GM18951 (cell line): ENCODE measurements around the gene CARD11.
"Not testable (repeated sequence)": the region's sequence is repeated elsewhere in the genome, so short reads cannot be mapped to it uniquely, and the experiment has no call there.

Source experiments
- POLR2A ChIP-seq: IDR thresholded peaks from 4 replicates; pipeline ENCODE4 v1.6.1; 2011; ENCODE audit warnings: mild to moderate bottlenecking; ENCODE audit not compliant: insufficient read length, insufficient read depth; ENCODE audit errors: extremely low read depth
- in situ Hi-C: fragments of 300-500 bp; cut with MboI; formaldehyde crosslinking; loops from one replicate; pipeline ENCODE4 v1.12.0; 2022; ENCODE audit warnings: low sequenced_read_pairs, mixed read lengths, inconsistent platforms; ENCODE audit not compliant: unreplicated experiment

Gene CARD11

DNA sequence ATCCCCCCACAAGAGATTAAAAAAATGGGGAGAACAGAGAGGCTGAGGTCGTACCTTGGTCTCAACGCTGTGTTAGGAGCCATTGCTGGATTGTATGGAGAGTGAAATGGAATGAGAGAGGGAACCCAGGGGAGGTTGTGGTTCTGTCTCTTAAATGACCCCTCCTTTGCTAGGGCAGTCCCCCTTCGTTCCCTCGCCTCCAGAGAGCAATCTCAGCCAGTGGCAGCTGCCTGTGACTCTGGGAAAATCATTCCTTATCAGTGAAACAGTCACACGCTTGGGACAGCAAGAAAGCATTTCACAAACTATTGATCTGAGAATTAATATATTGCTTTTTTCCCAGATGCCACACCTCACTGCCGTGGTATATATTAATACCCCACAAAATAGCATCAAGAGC lies 12.0 kb upstream of the CARD11 start:
- TF ChIP-seq POLR2A: no peak
- in situ Hi-C loops: no loop called here

DNA sequence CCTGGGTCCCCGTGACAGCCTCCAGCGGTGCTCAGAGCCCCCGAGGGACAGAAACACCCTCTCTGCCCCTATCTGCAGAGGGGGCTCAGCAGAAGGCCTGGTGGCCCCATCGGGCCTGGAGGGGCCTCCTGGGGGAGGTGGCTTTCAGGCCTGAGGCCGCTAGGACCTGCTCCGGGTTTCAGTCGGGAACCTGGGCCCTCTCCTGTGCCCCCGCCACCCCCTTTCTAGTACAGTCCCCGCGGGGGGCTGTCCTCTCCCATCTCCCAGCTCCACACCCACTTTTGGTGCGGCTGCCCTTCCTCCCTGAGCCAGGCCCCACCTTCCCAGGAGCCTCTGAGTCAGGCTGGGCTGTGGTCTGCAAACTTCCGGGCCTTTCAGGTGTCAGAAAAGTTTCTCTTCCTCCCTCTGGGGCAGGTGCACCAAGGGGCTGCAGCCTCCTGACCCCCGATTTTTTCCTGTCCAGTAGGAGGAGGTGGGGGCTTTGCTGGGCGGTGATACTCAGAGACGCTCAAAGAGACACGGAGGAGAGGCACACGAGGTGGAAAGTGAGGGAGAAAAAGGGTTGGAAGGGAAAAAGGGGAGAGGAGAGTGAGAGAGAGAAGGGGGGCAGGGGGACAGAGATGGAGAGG lies 692 bp downstream of the CARD11 start:
- no peak for TF ChIP-seq POLR2A
- in situ Hi-C loops: no loop called here

DNA sequence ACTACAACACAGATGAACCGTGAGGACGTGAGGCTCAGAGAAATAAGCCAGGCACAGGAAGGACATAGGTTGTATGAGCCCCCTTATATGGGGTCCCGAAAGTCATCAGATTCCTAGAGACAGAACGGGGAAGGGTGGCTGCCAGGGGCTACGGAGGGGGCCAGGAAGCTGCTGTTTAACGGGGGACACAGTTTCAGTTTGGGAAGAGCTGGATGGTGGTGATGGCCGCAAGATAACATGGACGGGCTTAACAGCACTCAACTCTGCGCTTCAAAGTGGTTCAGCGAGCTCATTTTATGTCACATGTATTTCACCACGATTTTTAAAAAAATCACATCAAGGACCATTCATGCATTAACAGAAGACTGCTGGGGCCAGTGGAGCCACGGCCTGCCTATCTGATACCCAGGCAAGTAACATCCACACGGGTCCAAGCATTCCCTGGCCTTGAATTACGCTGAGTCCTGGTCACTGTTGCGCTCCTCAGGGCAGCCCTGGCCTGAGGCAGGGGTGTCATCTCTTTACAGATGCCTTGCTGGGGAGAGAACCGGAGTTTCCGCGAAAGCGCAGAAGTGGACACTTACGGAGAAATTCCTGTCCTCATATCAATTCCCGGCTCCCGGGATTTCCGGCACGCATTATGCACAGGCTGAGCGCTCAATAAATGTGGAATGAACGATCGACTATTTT lies 1.5 kb downstream of the CARD11 start:
- TF ChIP-seq POLR2A: no peak
- in situ Hi-C loops: no loop called here

DNA sequence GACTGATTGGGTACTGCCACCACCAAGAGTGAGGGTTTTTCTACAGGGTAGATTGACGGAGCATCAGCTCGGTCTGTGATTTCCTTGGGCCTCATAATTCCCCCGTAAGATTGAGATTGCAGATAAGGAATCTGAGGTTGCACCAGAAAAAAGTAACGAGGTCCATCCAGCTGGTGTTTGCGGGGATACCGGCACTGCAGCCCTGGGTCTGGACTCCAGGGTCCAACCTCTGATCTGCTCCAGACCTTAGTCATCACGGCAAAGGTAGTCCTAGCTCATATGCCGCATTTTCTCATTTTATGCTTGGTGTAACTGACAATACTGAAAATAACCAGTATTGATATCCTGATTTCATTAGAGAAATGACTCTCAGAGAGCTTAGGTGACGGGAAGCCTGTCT lies 3.9 kb downstream of the CARD11 start:
- TF ChIP-seq POLR2A: no peak
- in situ Hi-C loops: no loop called here

DNA sequence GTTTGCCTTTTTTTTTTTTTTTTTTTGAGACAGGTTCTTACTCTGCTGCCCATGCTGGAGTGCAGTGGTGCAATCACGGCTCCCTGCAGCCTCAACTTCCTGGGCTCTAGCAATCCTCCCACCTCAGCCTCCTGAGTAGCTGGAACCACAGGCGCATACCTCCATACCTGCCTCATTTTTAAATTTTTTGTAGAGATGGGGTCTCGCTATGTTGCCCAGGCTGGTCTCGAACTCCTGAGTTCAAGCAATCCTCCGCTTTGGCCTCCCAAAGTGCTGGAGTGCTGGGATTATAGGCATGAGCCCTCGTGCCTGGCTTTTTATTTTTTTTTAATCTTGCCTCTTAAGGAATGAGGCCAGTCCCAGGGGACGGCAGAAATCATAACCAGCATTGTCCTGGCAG lies 5.7 kb downstream of the CARD11 start:
- in situ Hi-C loops: not testable (repeated sequence)

DNA sequence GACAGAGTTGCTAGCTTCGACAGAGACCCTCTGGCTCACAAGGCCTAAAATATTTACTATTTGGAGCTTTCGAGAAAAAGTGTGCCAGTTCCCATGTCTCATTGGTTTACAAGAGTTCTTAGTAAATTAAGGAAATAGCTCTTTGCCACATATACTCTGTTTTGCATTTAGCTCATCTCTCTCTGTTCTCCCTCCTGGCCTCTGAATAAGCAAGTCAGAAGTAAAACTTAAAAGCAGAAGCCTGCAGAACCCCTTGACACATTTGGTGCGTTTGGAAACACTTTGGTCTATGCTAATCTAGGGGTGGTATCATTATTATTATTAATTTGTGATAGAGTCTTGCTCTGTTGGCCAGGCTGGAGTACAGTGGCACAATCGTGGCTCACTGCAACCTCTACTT lies 6.4 kb downstream of the CARD11 start:
- in situ Hi-C loops: no loop called here

DNA sequence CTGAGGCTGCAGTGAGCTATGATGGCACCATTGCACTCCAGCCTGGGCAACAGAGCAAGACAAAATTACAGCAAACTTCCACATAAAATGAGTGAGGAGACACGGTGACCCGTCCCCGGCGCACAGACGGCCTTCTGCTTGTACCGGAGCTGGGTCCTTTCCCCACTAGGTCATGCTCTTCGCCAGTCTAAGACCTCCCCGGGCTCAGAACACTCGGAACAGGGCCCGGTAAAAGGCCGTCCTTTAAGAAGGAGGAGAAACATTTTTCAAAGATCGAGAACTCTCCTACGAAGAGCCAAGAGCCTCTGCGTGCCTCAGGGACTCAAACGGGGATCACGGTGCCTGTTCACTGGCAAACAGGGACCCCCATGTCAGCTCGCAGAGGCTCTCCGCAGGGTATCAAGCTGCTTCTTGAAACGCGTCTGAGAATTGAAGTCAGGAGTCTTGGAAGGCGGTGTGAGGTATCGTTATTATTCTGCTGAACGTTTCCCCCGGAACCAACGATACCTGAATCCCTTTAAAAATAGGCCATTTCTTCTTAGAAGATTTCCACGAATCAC lies 9.0 kb downstream of the CARD11 start:
- no peak for TF ChIP-seq POLR2A
- in situ Hi-C loops: no loop called here

More for the DNA sequence above, 6.4 kb downstream of the CARD11 start:
- no peak for TF ChIP-seq POLR2A

DNA sequence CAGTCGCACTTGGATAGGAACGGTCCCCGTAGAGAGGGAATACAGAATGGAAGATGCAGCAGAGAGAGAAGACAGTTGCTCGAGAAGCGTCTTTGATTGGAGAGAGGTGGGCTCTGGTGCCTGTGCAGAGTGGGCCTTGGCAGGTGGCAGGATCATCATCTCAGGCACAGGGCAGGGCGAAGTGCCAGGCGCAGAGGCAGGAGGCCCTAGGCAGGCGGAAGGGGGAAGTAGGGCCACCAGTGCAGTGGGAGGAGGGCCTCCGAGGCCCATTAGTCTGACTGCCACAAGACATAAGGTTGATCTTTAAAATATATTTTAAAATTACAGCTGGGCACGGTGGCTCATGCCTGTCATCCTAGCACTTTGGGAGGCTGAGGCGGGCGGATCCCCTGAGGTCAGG lies 10.1 kb downstream of the CARD11 start:
- in situ Hi-C loops: no loop called here
- no peak for TF ChIP-seq POLR2A

DNA sequence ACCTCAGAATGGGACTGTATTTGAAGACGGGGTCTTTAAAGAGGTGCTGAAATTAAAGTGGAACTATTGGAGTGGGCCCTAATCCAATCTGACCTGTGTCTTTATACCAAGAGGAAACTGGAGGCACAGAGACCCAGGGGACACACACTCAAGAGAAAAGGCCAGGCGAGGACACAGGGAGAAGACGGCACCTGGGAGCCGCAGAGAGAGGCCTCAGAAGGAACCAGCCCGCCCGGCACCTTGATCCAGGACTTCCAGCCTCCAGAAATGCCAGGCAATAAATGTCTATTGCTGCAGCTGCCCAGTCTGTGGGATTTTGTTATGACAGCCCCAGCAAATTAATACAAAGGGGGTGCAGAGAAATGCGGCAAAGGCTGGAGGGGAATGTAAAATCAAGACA lies 10.5 kb downstream of the CARD11 start:
- in situ Hi-C loops: no loop called here
- no peak for TF ChIP-seq POLR2A

DNA sequence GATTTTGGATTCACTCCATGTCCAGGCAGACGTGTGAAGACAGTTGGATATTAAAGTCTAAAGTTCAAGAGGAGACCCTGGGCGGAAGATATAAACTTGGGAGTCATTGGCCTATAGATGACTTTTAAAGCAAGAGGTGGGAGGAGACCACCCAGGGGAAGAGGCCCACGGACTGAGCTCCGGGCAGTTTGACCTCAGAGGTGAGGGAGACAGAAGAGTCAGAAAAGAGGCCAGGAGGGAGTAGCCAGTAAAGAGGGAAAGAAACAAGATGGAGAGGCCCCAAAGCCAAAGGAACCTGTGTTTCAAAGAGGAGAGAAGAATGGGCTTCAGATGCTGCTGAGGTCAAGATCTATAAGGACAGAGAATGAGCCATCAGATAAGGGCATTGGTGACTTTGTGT lies 11.4 kb downstream of the CARD11 start:
- in situ Hi-C loops: no loop called here
- TF ChIP-seq POLR2A: no peak

DNA sequence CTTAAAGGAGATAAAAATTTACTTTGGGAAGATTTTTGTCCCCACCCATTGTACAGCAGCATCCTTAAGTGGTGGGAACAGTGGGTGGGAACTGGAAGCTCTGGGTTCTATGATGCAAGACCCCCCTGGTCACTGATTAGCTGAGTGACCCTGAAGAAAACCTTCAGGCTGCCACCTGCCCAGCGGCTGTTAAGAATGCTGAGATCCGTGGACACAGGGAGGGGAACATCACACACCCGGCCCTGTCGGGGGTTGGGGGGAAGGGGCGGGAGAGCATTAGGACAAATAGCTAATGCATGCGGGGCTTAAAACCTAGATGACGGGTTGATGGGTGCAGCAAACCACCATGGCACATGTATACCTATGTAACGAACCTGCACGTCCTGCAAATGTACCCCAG lies 14.5 kb downstream of the CARD11 start:
- no peak for TF ChIP-seq POLR2A
- in situ Hi-C loops: no loop called here

DNA sequence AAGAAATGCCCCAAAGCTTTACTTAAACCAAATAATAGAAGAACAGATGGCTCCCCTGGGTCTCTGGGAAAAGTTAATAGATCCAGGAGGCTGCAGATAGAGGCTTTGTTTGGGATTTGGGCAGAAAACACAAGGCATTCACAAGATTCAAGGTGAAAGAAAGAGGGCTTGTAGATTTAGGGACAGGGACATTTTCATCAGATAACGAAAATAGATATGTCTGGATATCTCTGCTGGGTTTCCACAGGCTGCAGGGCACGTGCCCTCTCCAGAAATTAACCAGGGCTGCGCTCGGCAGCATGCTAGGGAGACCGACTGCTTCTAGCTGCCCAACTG lies 14.9 kb downstream of the CARD11 start:
- TF ChIP-seq POLR2A: no peak
- in situ Hi-C loops: no loop called here

DNA sequence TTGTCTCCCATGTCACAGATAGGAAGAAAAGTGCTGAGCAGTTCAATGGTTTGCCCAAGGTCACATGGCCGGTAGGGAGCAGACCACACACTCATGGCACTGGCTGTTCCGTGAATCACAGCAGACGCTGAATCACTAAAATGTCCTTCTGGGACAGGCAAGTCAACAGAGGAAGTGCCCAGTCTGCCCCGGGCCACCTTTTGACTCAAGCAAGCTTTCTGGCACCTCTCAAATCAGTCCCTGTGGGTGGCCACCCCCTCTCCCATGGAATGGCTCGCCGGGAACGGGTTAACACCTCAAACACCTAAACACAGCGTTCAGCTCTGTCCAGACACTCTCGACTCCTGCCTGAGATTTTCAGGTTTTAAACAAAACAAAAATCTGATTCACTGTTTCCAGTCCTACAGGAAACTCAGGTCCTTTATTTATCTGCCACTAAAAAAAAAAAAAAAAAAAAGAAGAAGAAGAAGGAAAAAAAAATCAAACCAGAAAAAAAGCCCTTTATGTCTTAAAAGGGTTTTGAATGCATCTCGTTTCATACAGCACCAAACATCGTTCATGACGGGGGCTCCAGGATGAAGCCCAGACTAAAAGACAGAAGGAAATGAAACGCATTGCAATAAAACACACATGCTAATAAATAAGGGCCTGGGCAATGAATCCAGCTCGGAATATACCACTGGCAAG lies 15.5 kb downstream of the CARD11 start:
- no peak for TF ChIP-seq POLR2A
- in situ Hi-C loops: no loop called here
